Esophagus muscularis mucosa (tissue), 3 donors: ENCODE measurements around the gene HSD17B14.

ENCODE experiments used
- POLR2A ChIP-seq: fragments of 450-650 bp; IDR thresholded peaks from one replicate; pipeline ENCODE4 v1.6.1; 2017; ENCODE audit warnings: antibody characterized with exemption, moderate library complexity, mild to moderate bottlenecking, low read depth
- POLR2AphosphoS5 ChIP-seq, 2 donors: sonication (generic); formaldehyde crosslinking; IDR thresholded peaks; one replicate each; pipeline ENCODE4 v1.6.1; 2017; ENCODE audit warnings: antibody characterized with exemption in 2 of 2
- TF ChIP-seq, protein P1 (sequence below), 3 experiments: fragments of 200-600 bp in 2 of 3; fragments of 450-650 bp in 1 of 3; sonication (generic) in 2 of 3; IDR thresholded peaks; one replicate each; pipeline ENCODE4 v1.5.1; 2017 to 2019; ENCODE audit warnings: antibody characterized with exemption in 3 of 3, mild to moderate bottlenecking in 2 of 3, moderate library complexity in 1 of 3

- TF ChIP-seq, protein P1, sequence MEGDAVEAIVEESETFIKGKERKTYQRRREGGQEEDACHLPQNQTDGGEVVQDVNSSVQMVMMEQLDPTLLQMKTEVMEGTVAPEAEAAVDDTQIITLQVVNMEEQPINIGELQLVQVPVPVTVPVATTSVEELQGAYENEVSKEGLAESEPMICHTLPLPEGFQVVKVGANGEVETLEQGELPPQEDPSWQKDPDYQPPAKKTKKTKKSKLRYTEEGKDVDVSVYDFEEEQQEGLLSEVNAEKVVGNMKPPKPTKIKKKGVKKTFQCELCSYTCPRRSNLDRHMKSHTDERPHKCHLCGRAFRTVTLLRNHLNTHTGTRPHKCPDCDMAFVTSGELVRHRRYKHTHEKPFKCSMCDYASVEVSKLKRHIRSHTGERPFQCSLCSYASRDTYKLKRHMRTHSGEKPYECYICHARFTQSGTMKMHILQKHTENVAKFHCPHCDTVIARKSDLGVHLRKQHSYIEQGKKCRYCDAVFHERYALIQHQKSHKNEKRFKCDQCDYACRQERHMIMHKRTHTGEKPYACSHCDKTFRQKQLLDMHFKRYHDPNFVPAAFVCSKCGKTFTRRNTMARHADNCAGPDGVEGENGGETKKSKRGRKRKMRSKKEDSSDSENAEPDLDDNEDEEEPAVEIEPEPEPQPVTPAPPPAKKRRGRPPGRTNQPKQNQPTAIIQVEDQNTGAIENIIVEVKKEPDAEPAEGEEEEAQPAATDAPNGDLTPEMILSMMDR (IDR thresholded peaks at IDR 0.05): no peak
- TF ChIP-seq POLR2A (no peak), POLR2AphosphoS5 (IDR thresholded peaks at IDR 0.05) (no peak)
Observed at GRCh38 chr19:48867746-48868113, 31.4 kb upstream of the HSD17B14 start.
